Measurements from ENCODE around the gene EPHB2.
"Not testable (repeated sequence)": the region's sequence is repeated elsewhere in the genome, so short reads cannot be mapped to it uniquely, and the experiment has no call there.

The EPHB2 gene

DNA sequence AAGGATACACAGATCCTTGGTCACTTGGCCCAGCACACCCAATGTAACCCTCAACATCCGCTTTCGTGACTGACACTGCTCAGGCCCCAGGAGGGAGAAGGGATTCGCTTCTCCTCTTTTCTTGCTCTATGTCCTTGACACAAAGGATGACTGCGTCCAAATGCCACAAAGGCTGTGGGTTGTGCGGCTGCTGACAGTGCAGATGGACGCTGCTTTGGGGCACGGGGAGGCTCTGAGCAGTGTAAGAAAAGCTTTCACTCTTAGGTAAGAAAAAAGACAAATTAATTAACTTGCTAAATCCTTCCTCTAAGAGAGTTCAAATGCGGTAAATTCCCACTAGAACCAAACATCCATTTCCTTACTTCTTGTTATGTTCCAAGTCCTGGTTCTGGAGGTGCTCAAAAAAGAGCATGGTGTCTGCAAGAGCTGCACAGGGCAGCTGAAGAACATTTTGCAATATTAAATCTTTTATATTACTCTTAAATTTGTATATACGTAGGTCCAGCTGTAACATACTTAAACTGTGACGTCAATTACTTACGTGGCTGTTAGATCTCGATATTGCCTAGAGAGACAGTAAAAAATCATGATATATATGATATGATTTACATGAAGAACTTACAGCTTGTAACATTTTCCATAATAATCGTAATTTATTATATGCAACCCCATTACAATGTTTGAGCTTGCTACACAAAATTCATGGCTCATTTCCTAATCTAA lies 19.4 kb upstream of the EPHB2 start:
- DNase-seq: no peak

DNA sequence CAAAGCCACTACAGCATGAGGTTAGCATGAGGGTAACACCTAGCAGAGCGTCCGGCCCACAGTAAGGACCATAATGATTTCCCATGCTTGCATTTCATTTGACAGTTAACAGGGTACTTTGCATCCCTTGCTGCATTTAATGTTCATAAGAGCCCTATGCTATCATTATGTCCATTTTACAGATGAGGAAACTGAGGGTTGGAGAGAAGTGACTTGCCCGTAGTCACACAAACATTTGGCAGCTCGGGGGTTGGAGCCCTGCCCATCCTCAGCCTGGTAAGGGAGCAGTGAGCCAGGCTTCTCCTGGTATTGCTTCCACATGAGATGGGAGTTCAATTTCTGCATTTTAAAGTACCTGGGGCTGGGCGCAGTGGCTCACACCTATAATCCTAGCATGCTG lies 16.5 kb upstream of the EPHB2 start:
- no peak for DNase-seq

DNA sequence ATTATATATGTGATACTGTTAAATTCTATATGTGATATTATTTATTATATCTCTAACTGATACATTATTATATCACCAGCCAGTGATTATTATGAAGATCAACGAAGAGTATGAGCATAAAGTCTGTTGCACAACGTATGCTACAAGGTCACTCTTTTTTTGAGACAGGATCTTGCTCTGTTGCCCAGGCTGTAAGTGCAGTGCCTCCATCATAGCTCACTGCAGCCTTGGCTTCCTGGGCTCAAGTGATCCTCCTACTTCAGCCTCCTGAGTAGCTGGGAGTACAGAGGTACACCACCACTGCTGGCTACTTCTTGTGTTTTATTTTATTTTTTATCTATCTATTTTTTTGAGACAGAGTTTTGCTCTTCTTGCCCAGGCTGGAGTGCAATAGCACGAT lies 14.0 kb upstream of the EPHB2 start:
- DNase-seq: no peak

GRCh38 chr1:22697980-22698379 lies 12.7 kb upstream of the EPHB2 start:
- DNase-seq: no peak

- DNase-seq: no peak
Measured at GRCh38 chr1:22699681-22700520, 10.7 kb upstream of the EPHB2 start.

GRCh38 chr1:22702296-22703085 lies 8.1 kb upstream of the EPHB2 start:
- DNase-seq: no peak

DNA sequence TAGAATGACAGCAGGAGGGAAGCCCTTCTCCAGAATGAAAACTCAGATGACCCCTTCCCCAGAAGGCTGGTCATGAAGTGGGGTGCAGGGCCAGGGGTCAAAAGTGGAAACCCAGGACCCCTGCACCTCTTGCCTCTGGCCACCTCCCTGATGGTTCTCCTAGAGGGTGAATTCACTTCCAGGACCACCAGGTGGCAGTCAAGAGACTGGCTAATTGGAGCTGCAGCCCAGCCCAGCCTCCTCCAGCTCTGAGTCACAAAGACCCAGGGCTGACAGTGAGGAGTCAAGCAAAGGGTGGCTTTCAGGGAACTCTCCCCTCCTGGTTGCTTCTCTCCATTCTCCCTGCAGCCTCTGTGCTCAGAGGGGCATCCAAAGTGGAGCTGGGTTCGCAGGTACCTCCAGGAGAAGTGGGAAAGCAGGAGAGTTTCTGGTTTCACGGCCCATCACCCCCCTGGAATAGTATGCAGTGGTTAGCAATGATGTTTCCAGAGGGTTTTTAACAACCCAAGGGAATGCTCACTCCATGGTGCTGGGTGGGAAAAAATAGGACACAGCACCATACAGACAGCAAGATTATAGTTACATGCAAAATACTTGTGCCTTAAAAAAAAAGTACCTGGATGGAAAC lies 6.1 kb upstream of the EPHB2 start:
- peak; percentile 64 for DNase-seq

DNA sequence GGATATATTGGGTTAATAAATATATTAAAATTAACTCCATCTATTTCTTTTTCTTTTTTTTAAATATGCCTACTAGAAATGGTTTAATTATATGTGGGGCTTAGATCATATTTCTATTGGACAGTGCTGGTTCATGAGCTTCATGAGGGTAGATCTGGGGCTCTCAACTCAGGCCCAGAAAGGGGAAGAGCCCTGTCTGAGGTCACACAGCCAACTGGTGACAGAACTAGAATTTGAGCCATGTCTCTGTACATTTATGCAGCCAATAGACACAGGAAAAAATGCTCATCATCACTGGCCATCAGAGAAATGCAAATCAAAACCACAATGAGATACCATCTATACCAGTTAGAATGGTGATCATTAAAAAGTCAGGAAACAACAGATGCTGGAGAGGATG lies 5.1 kb upstream of the EPHB2 start:
- DNase-seq: no peak

DNA sequence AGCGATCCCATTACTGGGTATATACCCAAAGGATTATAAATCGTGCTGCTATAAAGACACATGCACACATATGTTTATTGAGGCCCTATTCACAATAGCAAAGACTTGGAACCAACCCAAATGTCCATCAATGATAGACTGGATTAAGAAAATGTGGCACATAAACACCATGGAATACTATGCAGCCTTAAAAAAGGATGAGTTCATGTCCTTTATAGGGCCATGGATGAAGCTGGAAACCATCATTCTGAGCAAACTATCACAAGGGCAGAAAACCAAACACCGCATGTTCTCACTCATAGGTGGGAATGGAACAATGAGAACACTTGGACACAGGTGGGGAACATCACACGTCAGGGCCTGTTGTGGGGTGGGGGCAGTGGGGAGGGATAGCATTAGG lies 4.5 kb upstream of the EPHB2 start:
- not testable (repeated sequence) for DNase-seq

- DNase-seq: no peak
Measured at GRCh38 chr1:22708777-22709176, 1.9 kb upstream of the EPHB2 start.

DNA sequence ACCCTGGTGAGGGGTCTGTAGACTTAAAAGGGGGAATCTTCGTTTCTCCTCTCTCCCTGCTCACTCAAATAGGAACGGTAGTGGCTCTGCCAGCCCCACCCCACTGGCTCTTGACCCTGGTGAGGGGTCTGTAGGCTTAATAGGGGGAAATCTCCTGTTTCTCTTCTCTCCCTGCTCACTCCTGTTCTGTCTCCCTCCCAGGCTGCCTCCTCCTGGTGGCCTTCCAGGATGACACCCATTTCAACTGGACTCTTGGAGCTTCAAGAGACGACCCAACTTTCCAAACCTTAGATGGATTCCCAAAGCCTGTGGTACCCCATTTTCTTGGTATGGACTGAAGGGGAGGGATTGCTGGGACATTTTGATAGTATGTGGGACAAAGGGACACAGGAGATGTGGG lies 1.4 kb upstream of the EPHB2 start:
- DNase-seq: no peak

DNA sequence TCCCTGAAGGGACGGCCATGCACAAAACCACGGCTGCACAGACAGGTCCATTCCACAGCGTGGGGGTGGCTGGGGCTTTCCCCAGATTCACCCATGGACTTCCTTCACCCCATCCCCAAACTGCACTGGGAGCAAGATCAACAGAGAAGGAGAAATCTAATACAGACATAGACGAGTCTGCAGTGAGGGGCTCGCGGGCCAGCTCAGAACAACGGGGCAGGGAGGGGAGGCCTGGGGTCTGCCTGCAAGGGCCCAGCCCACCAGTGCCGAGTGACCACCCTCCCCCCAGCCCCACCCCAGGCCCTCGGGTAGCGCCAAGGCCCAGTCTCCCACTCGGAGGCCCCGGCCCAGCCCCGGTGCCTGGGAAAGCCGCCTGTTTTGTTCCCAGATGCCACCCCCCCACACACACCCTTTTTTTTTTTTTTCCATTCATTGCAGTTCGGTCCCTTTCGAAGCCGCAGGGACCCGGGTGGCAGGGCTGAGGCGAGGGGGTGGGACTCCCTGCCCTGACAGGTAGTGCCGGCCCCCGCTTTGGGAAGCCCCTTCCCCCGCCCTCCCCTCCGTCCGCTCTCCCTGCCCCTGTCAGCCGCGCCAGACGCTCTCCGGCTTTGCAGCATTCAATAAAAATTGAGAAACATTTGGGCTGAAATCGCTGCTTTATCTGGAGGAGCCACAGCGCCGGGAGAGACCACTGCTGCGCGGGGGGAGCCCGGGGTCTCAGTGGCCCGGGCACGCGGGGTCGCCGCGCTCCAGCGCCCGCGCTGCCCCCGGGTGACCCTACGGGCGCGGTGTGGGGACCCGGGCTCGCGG lies 543 bp upstream of the EPHB2 start:
- DNase-seq: peak; percentile 11

- DNase-seq: no peak
Measured at GRCh38 chr1:22711071-22711470, 432 bp downstream of the EPHB2 start.

DNA sequence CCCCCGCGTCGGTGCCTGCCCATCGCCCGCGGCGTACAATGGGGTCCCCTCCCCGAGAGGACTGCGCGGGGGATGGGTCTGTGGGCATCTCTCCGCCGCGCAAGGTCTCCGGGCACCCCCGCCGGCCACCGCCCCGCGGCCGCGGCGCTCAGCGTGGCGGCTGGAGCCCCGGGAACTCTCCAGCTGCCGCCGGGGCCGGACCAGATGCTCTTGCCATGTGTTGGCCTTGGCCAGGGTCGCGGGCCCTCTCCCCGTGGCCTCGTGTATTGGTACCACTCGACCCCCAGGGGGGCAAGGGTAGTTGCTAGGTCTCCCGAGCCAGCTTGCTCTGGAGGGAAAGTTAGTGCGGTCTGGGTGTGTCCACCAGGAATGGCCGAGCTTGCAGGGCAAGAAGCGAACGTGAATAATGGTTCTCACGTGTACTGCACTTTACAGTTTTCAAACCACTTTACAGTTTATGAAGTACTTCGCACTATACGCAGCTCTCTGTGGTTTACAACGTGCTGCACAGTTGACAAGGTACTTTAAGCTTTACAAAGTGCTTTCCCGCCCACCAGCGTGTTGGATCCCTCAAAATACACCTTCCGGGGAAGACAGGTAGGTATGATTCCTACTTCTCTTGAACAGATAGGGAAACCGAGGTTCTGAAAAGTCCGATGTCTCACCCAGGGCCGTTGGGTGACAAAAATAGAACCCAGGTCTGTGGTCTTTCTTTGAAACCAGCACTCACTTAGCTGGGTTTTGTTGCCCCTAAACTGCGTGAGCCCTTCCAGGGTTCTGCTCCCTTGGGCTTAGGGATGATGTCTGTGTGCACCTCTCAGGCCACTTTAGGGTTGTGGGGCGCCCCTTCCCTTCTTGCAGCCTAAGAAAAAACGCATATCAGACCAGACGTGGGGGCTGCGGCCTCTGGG lies 1.2 kb downstream of the EPHB2 start:
- DNase-seq: no peak

- DNase-seq: no peak
Measured at GRCh38 chr1:22712502-22713271, 2.0 kb downstream of the EPHB2 start.

- DNase-seq: no peak
Measured at GRCh38 chr1:22714455-22714854, 3.8 kb downstream of the EPHB2 start.

DNA sequence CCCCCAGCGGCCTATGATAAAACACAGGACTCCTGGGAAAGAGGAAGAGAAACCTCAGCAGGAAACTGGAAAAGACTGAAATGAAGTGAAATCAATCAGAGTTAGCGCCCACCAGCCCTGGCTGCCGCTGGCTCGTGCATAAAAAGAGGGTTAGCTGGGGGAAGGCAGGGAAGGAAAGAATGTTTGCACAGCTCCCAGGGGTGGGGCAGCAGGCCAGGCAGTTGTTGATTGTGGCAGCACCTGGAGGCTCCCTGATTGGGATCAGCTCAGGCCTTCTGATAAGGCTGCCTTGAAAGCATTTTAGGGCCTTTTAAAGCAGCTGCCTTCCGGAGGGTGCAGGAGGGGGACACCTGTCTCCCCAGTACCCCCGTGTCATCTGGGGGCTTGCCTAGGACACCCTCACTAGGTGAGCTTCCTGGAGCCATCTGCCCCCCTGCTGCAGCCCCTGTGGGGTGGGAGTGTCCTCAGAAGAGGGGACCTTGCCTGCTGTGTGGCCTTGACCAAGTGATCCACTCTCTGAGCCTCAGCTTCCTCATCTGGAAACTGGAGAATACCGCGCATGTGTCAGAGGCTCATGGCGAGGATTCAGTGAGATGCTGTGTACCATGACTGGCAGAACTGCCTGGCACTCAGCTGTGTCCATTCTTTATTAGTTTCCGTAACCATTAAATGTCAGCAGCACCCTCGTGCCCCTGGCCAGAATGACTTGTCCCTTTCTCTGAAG lies 6.6 kb downstream of the EPHB2 start:
- DNase-seq: no peak

DNA sequence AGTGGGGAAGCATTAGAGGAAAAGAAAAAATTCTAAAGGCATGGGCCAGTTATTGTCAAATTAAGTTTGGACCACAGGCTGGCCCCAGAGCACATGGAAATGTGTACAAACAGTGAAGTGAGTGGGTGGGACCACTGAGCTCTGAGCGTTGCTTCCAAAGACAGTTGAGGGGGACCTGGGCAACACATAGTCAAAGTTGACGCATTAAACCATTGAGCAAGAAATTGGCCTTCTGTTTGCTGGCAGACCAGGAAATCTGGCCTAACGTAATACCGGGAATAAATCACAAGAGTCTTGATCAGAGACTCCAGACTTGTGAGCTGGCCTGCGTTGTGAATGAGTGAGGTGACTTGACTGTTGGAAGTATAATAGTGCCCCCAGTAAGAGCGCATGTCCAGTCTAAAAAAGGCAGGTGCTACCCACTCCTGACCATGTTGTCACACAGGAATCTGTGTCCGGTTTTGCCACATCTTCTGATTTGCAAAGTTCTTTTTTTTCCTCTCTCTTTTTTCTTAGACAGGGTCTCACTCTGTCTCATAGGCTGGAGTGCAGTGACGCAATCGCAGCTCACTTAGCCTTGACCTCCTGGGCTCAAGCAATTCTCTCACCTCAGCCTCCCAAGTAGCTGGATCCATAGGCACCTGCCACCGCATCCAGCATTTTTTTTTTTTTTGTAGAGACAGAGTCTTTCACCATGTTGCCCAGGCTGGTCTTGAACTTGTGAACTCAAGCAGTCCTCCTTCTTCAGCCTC lies 10.7 kb downstream of the EPHB2 start:
- DNase-seq: no peak
